Measurements from ENCODE around the gene RAPGEFL1.
"Not testable (repeated sequence)": the region's sequence is repeated elsewhere in the genome, so short reads cannot be mapped to it uniquely, and the experiment has no call there.

RAPGEFL1 gene

DNA sequence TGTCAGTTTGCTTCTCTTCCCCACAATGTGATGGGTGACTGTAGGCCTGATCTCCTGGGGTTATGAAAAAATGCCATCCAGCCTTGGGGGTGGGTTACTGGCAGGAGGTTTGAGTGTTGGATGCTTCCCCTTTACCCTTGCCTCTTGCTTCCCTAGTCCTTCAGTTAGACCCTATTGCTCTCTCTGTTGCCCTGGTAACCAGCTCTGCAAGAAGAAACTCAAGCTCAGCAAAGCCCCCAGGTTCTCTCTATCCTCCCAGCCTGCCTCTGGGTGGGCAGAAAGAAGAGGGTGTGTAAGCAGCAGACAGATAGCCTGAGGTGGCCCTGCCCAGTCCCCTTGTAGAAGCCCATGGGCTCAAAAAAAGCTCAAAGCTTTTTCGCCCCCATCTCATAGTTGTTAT, 2.8 kb upstream of the RAPGEFL1 start:
- DNase-seq, result no peak

DNA sequence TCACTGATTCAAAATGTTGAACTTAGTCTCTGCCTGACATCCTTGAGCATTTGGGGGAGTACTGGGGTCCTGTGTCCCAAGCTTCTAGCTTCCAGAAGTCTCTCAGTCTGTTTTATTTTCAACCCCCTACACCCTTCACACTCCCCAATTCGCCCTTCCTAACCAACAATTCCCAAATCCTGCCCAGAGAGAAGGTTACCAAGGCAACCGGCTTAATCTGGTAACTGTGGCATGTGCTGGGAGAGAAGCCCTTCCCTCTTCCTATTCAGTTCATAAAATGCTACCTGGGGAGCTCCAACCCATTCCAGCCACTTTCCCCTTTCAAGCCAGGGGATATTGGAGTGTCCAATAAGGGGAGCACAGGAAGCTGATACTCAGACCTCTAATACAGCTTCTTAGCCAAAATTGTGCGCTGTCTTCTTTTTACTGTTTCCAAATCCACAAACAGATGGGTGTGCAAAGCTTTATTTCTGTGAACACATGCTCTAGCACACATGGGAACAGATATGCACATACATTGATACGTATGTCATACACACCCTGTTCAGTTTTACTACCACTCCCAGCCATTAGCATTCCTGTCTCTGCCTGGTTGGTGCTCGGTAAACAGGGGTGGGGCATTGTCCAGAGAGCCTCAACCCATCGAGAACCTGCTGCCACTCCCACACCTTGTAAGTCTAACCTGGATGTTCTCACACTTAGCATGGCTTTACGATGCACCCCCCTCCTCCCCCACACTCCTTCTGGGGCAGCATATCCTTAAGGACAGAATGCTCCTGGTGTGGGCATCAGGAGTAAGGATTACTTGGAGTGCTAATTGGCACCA, 1.1 kb upstream of the RAPGEFL1 start:
- no peak for DNase-seq

DNA sequence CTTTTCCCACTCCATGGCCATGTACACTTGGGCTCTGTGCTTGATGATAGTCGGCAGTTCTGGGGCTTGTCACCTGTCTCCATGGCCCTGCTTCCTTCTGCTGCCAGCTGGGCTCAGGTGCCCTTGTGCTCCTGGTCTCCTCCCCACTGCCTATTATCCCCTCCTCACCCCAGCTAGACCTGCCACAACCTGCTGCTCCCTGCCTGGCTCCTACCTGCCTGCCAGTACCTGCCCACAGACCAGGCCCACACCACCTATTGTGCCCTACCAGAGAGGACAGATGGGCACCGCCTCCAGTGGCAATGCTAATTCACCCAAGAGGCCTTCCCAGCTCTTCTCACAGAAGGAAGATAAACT, 538 bp upstream of the RAPGEFL1 start:
- no peak for DNase-seq

DNA sequence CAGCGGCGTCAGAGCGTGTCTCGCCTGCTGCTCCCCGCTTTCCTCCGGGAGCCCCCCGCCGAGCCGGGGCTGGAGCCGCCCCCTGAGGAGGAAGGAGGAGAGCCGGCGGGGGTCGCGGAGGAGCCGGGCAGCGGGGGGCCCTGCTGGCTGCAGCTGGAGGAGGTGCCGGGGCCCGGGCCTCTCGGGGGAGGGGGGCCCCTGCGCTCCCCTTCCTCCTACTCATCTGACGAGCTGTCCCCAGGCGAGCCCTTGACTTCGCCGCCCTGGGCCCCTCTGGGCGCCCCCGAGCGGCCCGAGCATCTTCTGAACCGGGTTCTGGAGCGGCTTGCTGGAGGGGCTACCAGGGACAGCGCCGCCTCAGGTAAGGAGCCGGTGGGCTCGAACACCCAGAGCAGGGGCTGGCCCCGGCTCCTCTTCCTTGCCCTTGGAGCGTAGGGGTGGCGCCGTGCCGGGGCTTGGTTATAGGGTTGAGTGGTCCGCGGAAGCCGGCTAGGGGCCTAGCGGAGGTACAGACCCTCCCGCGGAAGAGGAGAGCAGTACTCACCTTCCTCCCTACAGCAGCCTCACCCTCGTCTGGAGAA, 841 bp downstream of the RAPGEFL1 start:
- no peak for DNase-seq

DNA sequence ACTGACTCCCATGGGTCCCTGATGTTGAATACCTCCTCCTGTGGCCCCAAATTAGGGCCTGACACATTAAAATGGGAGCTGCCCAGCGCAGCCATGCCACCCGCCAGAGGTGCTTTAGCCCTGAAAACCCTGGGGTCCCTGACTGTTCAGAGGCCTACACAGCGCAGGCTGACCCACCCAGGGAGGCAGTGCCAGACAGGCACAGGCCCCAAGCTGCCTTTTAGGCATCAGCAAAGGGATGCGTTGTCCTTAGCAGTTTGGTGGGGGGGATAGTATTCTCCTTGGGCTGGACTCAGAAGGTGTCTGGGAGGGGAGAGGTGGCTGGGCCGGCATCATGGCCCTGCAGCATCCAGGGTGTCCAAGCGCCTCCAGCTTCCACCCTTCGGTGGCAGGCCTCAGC, 1.4 kb downstream of the RAPGEFL1 start:
- no peak for DNase-seq

DNA sequence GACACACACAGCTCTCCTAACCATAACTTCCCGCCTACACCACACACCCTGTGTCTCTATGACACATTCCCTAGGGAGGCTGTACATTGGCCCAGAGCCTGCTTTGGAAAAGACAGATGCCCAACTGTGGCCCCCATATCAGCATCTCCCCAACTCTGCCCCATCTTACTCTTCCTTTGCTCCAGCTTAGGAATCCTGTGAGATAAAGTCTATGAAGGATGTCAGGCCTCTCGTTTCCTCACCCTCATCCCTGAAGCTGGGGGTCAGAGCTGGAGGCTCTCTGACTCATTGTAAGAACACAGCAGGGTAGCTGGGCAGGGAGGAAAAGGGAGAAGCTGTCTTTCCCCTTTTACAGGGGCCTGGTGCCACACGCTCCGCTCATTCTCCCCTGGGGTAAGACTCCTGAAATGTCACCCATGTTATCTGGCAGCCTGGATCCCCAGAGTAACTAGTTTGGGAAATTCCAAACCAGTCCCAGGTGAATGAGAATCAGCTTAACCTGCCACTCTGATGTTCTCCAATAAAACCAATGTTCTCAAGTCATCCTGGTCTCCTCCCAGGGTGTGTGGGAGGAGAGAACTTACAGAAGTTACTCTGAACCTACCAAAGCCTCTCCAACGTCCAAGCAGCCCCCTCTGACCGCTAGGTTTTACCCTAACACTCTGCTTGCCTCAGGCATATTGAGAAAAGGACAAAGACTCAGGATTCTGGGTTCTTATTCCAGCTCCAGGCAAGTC, 2.8 kb downstream of the RAPGEFL1 start:
- DNase-seq, result no peak

DNA sequence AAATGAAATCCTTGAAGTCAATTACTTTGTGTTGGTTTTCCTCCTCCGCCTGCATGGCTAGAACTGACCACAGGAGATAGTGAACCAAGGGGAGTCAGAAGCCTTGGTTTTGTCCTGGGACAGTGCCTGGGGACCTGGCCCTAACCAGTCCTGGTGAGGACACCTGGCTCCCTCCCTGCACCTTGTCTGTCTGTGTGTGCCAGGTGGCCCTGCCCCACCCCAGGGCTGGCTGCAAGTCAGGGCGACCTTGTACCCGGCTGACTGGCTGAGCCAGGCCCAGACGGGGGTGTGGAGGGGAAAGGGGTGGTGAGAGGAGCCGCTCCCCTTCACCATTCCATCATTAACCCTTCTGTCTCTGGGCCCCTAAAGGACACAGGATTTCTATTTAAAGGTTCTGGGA, 3.4 kb downstream of the RAPGEFL1 start:
- DNase-seq, result no peak

DNA sequence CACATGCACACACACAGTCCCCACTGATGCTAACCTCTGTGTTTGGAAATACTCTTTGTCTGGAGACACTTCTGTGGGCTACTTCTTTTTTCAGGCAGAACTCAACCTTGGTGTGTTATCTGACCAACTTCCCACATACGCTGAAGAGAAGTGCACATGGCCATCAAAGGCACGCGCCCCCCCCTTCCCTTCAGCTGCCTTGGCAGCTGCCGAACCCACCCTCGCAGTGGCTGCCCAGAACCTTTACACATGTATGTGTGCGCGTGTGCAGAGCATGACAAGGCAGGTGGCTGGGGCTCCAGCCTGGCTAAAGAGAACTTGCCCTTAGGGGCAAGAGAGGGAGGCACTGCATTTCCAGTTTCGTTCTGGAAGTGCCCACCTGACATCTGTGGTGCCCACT, 3.9 kb downstream of the RAPGEFL1 start:
- DNase-seq, result no peak

DNA sequence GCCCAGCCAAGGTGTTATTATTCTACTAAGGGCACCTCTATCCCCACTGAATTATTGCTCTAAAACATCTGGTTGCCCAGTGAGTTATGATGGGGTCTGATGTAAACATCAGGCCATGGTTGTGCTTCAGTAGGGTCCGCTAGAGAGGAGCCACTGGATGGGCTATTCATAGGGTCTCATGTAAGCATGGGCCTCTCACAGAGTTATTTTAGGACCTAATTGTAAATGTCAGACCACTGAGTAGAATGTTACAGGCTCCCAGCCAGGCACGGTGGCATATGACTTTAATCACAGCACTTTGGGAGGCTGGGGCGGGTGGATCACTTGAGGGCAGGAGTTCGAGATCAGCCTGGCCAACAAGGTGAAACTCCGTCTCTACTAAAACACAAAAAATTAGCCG, 5.3 kb downstream of the RAPGEFL1 start:
- DNase-seq, result no peak

DNA sequence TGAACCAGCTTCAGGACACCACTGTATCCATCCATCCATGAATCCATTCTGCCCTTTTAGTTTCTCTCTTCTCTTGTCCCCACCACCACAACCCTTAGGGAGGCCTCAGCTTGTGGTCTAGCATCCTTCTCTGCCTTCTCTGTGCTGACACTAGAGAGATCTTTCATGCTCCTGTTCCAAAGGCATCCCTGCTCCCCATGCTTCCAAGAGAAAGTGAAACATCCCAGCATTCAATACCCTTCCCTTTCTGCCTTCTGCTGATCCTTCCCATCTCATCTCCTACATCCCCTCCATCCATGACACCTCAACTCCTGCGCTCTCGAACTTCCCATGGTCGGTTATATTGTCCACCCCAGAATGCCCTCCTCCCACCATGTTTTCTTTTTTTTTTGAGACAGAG, 10.0 kb downstream of the RAPGEFL1 start:
- DNase-seq, result no peak

DNA sequence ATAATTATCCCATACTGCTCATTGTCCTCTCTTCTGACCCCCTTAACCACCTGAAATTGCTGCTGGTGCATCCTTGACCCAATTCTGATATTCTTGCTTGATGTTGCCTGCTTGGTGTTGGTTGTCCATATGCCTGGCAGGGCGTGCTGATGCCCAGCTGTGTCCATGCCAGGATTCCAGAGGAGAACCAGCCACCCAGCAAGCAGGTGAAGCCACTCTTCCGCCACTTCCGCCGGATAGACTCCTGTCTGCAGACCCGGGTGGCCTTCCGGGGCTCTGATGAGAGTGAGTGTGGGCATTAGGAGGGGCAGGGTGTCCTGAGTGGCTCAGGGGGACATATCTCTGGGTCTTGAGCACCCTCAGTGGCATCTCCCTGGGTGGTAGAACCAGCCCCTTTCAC, 11.4 kb downstream of the RAPGEFL1 start:
- no peak for DNase-seq

DNA sequence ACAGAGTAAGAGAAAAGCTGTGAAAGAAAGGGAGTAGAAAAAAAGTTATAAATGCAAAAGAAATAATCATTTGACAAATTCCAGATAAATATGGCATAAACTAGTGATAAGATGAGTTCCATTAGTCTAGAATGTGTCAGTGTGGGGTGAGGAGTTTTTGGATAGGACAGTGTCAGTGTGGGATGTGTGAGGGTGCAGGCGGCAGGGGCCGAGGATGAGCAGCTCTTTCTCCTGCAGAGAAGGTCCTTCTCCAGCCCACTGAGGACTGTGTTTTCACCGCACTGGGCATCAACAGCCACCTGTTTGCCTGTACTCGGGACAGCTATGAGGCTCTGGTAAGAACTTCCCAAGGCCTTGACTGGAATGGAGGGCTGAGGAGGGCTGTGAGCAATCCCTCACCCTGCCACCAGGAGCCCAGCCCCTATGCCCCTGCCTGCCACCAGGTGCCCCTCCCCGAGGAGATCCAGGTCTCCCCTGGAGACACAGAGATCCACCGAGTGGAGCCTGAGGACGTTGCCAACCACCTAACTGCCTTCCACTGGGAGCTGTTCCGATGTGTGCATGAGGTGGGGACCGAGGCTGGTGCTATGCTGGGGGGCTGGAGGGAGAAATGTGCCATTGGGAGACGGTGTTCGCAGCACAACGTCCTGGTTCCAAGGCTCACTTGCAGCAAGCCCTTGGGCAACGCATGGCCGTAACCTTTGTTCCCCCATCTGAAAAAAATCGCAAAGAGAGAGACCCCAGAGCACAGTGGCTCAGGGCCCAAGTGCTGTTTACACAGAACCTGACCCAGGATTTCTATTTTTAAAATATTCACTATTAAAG, 13.1 kb downstream of the RAPGEFL1 start:
- peak; percentile 13 for DNase-seq

DNA sequence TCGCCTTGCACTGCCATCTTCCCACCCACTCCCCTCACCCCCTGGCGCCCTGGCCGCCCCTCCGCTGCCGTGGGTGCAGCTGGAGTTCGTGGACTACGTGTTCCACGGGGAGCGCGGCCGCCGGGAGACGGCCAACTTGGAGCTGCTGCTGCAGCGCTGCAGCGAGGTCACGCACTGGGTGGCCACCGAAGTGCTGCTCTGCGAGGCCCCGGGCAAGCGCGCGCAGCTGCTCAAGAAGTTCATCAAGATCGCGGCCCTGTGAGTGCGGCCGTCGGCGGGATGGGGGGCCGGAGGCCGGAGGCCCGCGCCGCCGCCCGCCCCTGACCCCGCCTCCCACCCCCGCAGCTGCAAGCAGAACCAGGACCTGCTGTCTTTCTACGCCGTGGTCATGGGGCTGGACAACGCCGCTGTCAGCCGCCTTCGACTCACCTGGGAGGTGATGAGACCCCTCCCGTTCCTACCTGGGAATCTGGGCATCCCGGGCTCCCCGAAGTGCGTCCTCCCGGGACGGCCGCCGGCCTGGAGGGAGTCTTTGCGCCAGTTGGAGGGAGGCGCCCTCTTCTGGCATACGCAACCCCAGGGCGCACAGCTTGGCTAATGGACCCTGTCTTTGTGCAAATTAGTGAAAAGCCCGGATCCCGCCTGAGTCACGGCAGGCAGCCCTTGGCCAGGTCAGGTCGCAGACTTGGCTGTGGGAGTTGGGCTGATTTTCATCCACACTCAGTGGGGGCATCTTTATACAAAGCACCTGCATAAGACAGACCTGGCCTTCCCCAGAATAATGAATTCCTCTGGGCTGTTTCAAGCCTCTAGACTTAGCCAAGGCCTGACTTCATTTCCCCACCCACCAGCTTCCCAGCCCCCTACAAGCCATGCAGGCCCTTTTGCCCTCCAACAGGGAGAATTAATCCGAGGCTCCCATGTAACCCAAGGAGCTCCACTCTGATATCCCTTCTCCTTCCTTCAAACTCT, 14.3 kb downstream of the RAPGEFL1 start:
- DNase-seq, result peak; percentile 53

DNA sequence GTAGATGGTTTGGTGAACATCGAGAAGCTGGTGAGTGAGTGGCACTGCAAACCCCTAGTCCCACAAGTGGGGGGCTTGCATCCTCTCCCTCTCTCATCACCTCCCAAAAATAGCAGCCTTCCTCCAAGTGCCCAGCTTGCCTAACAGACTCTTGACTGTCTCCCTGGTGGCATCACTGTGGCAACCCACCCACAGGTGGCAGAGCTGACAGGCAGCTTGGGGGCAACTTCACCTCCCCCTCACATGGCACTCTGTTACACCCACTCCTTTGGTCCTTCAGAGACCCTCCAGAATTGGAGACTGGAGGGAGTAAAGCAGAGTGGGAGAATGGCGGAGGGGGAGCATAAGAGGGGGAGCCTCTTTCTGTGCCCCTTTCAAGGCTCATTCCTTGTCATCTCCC, 15.7 kb downstream of the RAPGEFL1 start:
- DNase-seq, result no peak

DNA sequence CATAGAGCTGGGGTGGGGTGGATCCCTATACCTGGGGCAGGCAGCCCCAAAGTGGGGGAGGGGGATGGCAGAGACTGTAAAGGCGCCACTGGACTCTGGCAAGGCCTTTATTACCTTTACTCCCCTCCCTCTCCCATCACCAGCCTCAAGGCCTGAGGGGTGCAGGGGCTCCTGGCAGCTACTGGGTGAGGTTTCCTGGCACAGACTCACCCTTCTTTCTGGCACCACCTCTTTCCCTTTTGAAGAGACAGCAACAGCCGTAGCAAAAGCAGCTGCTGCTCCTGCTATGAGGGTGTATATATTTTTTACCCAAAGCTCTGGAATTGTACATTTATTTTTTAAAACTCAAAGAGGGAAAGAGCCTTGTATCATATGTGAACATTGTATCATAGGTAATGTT, 17.6 kb downstream of the RAPGEFL1 start:
- no peak for DNase-seq

DNA sequence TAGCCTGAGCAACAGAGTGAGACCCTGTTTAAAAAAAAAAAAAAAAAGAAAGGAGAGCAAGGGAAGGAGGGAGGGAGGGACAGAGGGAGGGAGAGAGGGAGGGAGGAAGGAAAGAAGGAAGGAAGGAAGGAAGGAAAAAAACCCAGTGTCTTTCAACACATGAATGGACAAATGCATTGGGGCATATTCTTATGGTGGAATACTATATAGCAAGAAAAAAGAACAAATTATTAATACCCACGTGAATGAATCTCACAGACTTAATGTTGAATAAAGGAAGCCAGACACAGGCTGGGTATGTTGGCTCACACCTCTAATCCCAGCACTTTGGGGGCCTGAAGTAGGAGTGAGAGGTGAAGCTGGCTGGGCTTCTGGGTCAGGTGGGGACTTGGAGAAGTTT, 20.3 kb downstream of the RAPGEFL1 start:
- DNase-seq, result no peak

DNA sequence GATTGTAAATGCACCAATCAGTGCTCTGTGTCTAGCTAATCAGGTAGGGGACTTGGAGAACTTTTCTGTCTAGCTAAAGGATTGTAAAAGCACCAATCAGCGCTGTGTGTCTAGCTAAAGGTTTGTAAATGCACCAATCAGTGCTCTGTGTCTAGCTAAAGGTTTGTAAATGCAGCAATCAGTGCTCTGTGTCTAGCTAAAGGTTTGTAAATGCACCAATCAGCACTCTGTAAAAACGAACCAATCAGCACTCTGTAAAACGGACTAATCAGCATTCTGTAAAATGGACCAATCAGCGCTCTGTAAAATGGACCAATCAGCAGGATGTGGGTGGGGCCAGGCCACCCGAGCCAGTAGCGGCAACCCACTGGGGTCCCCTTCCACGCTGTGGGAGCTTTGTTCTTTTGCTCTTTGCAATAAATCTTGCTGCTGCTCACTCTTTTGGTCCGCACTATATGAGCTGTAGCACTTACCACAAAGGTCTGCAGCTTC, 20.7 kb downstream of the RAPGEFL1 start:
- not testable (repeated sequence) for DNase-seq

DNA sequence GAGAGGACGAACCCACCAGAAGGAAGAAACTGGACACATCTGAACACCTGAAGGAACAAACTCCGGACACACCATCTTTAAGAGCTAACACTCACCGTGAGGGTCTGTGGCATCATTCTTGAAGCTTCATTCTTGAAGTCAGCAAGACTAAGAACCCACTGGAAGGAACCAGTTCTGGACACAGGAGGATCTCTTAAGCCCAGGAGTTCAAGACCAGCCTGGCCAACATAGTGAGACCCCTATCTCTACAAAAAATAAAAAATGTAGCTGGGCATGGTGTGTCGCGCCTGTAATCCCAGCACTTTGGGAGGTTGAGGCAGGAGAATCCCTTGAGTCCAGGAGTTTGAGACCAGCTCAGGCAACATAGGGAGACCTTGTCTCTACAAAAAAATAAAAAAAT, 21.3 kb downstream of the RAPGEFL1 start:
- DNase-seq, result no peak

DNA sequence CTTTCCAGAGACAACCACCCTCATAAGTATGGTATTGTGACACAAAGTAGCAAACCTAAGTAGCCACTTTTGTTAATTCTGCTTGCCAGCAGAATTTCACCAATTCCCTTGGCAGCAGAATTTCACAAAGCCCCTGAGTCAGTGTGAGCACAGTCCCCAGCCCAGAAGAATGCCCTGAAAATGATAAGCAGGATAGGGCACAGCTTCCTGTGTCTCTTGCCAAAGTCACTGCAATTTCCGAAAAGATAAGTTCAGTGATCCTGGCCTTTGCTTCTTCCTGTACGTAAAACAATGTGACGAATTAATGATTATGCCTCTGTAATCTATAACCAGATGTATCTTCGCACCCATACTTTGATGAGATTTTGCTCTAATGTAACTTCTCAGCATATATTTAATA, 25.9 kb downstream of the RAPGEFL1 start:
- no peak for DNase-seq

DNA sequence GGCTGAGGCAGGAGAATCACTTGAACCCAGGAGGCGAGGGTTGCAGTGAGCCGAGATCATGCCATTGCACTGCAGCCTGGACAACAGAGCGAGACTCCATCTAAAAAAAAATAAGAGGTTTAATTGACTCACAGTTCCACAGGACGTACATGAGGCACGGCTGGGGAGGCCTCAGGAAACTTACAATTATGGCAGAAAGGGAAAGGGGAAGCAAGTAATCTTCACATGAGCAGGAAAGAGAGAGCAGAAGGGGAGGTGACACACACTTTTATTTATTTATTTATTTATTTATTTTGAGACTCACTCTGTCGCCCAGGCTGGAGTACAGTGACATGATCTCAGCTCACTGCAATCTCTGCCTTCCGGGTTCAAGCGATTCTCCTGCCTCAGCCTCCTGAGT, 28.9 kb downstream of the RAPGEFL1 start:
- DNase-seq, result not testable (repeated sequence)

DNA sequence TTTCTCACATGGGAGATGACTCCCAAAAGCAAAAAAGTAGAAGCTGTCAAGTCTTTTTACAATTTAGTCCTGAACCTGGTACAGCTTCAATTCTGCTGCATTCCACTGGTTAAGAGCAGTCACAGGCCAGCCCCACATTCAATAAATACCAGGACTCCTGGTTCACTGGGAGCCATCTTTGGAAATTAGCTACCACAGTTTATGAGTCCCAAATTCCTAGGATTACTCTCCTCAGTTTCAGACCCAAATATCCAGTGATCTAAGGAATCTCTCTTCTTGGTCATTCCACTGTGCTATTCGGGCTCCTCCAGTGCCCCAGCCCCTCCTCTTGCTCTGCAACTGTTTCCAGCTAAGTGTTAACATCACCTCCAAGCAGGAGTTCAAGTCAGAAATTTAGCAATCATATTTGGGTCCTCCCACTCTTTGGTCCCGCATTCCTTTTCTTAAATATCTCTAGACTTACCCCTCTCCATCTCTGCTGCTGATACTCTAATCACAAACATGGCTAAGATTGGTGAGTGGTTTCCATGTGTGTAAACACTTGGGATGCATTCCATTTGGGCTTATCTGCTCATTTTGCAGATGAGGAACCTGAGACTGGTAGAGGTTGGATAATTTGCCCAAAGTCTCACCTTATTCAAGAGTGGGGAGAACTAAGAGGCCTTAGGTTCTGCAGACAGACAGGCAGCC, 32.3 kb downstream of the RAPGEFL1 start:
- no peak for DNase-seq

All from T-helper 9 cell (primary cell).